ENCODE data around the gene NEU2. TPM values are rescaled to one million over a fixed set of nuclear protein-coding genes. Genes with fewer than 3 reads are reported as not detected.

NEU2 gene
- total RNA-seq, 1 donor from 2014 or later = not detected

Other genes starting within 250 kb of the NEU2 start
- 1.3 TPM for gene SNORC, start 162.4 kb upstream of the NEU2 start, total RNA-seq
- not detected for gene NGEF, start 19.4 kb upstream of the NEU2 start, total RNA-seq
- gene INPP5D, start 27.7 kb downstream of the NEU2 start, total RNA-seq = 5.8 TPM
- 18.4 TPM for gene ATG16L1, start 219.0 kb downstream of the NEU2 start, total RNA-seq